Measurements from ENCODE around the gene PTCRA.

PTCRA gene

GRCh38 chr6:42968783-42969182, 52.9 kb downstream of the PTCRA start:
- TF ChIP-seq ARNTL (CRISPR knock-in tag; IDR thresholded peaks at IDR 0.05; ENCODE audit: borderline replicate concordance, low read depth) (no peak), ISL1 (CRISPR knock-in tag; IDR thresholded peaks at IDR 0.05) (no peak), ESRRG (CRISPR knock-in tag; IDR thresholded peaks at IDR 0.05) (no peak), ZNF565 (CRISPR knock-in tag; conservative IDR thresholded peaks at IDR 0.05; ENCODE audit: low read depth) (no peak), GLIS3 (CRISPR knock-in tag; IDR thresholded peaks at IDR 0.05) (no peak)
- TF ChIP-seq, protein P1, sequence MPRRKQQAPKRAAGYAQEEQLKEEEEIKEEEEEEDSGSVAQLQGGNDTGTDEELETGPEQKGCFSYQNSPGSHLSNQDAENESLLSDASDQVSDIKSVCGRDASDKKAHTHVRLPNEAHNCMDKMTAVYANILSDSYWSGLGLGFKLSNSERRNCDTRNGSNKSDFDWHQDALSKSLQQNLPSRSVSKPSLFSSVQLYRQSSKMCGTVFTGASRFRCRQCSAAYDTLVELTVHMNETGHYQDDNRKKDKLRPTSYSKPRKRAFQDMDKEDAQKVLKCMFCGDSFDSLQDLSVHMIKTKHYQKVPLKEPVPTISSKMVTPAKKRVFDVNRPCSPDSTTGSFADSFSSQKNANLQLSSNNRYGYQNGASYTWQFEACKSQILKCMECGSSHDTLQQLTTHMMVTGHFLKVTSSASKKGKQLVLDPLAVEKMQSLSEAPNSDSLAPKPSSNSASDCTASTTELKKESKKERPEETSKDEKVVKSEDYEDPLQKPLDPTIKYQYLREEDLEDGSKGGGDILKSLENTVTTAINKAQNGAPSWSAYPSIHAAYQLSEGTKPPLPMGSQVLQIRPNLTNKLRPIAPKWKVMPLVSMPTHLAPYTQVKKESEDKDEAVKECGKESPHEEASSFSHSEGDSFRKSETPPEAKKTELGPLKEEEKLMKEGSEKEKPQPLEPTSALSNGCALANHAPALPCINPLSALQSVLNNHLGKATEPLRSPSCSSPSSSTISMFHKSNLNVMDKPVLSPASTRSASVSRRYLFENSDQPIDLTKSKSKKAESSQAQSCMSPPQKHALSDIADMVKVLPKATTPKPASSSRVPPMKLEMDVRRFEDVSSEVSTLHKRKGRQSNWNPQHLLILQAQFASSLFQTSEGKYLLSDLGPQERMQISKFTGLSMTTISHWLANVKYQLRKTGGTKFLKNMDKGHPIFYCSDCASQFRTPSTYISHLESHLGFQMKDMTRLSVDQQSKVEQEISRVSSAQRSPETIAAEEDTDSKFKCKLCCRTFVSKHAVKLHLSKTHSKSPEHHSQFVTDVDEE (CRISPR knock-in tag; IDR thresholded peaks at IDR 0.05), result no peak
- no peak for ATAC-seq

DNA sequence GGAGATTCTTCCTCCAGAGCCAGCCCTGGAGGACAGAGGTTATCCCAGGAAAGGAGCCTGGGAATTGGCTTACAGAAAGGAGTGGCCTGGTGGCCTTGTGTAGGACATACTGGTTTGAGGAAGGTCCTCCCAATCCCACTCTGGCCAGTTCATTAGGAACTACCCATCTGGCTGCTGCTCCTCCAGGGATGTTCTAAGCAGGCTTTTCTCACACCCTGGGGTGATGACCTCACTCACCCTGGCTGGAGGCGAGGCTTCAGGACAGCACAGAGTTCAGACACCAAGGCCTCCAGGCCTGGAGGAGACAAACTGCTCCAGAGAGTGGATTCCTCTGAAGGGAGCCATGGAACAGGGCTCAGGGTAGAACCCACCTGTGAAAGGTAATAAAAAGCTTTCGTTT, 53.6 kb downstream of the PTCRA start:
- no peak for ATAC-seq

DNA sequence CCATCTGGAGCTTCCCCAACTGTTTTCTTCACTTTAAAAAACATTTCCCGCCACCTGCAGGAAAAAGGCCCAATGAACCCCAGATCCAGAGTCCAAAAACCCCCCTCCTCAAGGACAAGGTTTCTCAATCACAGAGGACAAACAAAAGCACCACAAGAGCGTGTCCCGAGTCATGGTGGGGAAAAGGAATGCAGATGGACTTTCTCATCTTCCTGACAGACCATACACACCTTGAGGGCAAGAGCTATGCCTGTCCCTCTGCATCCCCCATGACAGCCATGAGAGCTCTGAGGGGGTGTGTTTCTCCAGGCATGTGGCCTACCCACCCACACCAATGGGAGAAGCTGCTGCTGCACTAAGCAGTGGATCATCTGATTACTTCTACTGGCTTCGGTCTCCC, 54.1 kb downstream of the PTCRA start:
- ATAC-seq, result no peak
- TF ChIP-seq ZFP30 (CRISPR knock-in tag; IDR thresholded peaks at IDR 0.05) (no peak), CSRNP3 (CRISPR knock-in tag; IDR thresholded peaks at IDR 0.05) (no peak), RARB (CRISPR knock-in tag; IDR thresholded peaks at IDR 0.05) (no peak), TCF4 (CRISPR knock-in tag; IDR thresholded peaks at IDR 0.05; ENCODE audit: borderline replicate concordance) (no peak), ZC3H10 (CRISPR knock-in tag; IDR thresholded peaks at IDR 0.05) (no peak), OSR1 (CRISPR knock-in tag; IDR thresholded peaks at IDR 0.05) (no peak), ZNF565 (CRISPR knock-in tag; conservative IDR thresholded peaks at IDR 0.05; ENCODE audit: low read depth) (no peak), POU6F1 (CRISPR knock-in tag; IDR thresholded peaks at IDR 0.05; ENCODE audit: borderline replicate concordance, low read depth) (no peak)
- TF ChIP-seq, protein P1 (CRISPR knock-in tag; IDR thresholded peaks at IDR 0.05), result no peak
- TF ChIP-seq, protein P2, sequence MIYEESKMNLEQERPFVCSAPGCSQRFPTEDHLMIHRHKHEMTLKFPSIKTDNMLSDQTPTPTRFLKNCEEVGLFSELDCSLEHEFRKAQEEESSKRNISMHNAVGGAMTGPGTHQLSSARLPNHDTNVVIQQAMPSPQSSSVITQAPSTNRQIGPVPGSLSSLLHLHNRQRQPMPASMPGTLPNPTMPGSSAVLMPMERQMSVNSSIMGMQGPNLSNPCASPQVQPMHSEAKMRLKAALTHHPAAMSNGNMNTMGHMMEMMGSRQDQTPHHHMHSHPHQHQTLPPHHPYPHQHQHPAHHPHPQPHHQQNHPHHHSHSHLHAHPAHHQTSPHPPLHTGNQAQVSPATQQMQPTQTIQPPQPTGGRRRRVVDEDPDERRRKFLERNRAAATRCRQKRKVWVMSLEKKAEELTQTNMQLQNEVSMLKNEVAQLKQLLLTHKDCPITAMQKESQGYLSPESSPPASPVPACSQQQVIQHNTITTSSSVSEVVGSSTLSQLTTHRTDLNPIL (CRISPR knock-in tag; IDR thresholded peaks at IDR 0.05; ENCODE audit: low read depth), result no peak
- TF ChIP-seq, protein P3, sequence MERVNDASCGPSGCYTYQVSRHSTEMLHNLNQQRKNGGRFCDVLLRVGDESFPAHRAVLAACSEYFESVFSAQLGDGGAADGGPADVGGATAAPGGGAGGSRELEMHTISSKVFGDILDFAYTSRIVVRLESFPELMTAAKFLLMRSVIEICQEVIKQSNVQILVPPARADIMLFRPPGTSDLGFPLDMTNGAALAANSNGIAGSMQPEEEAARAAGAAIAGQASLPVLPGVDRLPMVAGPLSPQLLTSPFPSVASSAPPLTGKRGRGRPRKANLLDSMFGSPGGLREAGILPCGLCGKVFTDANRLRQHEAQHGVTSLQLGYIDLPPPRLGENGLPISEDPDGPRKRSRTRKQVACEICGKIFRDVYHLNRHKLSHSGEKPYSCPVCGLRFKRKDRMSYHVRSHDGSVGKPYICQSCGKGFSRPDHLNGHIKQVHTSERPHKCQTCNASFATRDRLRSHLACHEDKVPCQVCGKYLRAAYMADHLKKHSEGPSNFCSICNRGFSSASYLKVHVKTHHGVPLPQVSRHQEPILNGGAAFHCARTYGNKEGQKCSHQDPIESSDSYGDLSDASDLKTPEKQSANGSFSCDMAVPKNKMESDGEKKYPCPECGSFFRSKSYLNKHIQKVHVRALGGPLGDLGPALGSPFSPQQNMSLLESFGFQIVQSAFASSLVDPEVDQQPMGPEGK (CRISPR knock-in tag; IDR thresholded peaks at IDR 0.05; ENCODE audit: borderline replicate concordance), result no peak

More for the DNA sequence above, 53.6 kb downstream of the PTCRA start:
- TF ChIP-seq BACH2 (CRISPR knock-in tag; IDR thresholded peaks at IDR 0.05; ENCODE audit: borderline replicate concordance) (no peak), RARB (CRISPR knock-in tag; IDR thresholded peaks at IDR 0.05) (no peak), ZNF8 (CRISPR knock-in tag; IDR thresholded peaks at IDR 0.05) (no peak), SNAI2 (CRISPR knock-in tag; IDR thresholded peaks at IDR 0.05) (no peak), ISL1 (CRISPR knock-in tag; IDR thresholded peaks at IDR 0.05) (no peak), CSDC2 (CRISPR knock-in tag; IDR thresholded peaks at IDR 0.05) (no peak), ZNF70 (CRISPR knock-in tag; IDR thresholded peaks at IDR 0.05) (no peak), ESRRG (CRISPR knock-in tag; IDR thresholded peaks at IDR 0.05) (no peak)
- TF ChIP-seq, protein P3 (CRISPR knock-in tag; IDR thresholded peaks at IDR 0.05; ENCODE audit: borderline replicate concordance), result no peak
- TF ChIP-seq, protein P1 (CRISPR knock-in tag; IDR thresholded peaks at IDR 0.05), result no peak
